Stimulated activated CD8-positive, alpha-beta memory T cell treated with anti-CD3 and anti-CD28 coated beads, Interleukin-4, amount 100 ng/mL, for 48 hours (primary cell): Measurements from ENCODE around the gene ELANE.

Source experiments
- DNase-seq: peaks from one replicate; pipeline ENCODE4 v3.0.0-alpha.2; 2020

ELANE gene

DNA sequence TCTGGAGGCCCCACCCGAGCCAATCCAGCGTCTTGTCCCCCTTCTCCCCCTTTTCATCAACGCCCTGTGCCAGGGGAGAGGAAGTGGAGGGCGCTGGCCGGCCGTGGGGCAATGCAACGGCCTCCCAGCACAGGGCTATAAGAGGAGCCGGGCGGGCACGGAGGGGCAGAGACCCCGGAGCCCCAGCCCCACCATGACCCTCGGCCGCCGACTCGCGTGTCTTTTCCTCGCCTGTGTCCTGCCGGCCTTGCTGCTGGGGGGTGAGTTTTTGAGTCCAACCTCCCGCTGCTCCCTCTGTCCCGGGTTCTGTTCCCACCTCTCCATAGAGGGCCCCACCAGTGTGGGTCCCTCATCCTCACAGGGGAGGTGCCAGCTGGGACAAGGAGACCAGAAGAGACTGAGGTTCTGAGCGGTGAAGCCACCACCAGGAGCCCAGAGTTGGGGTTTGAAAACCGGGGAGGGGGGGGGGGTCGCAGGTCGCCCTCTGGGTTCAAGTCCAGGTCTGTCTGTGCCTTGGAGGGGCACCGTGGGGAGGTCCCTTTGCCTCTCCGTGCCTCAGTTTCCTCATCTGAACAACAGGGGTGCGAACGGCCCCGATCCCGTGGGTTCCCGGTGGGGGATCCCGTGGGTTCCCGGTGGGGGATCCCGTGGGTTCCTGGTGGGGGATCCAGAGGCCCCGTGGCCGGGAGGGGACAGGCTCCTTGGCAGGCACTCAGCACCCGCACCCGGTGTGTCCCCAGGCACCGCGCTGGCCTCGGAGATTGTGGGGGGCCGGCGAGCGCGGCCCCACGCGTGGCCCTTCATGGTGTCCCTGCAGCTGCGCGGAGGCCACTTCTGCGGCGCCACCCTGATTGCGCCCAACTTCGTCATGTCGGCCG lies at the start of gene ELANE:
TSS of gene ELANE (plus strand) at position 168 of the 878 bp plus-strand sequence. CDS start at position 194, 26 bp downstream.
- no peak for DNase-seq

DNA sequence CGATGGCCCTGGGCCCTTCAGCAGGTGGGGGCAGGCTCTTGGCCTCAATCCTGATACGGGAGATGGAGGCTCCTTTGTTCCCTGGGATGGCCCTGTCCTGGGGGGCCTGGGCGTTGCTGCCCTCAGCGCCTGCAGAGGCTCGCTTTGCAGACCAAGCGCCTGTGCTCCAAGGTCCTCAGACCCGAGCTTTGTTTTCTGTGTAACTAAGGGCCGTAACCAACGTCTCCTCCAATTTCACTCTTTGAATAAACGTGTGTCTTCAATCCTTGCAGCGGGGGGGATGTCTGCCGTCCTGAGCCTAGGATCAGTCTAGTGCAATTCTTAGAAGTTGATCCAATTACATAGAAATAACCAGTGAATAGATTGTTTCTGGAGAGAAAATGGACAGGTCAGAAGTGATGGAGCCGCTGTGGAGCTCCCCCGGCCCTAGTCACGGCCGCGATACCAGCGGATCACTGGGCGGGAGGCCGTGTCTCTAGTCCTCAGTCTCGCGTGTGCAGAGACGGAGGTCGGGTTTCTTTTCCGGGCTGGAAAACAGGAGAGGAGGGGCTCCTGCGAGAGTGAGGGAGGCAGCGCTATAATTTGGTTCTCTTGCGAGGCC lies 49.5 kb upstream of the ELANE start:
- DNase-seq = no peak

DNA sequence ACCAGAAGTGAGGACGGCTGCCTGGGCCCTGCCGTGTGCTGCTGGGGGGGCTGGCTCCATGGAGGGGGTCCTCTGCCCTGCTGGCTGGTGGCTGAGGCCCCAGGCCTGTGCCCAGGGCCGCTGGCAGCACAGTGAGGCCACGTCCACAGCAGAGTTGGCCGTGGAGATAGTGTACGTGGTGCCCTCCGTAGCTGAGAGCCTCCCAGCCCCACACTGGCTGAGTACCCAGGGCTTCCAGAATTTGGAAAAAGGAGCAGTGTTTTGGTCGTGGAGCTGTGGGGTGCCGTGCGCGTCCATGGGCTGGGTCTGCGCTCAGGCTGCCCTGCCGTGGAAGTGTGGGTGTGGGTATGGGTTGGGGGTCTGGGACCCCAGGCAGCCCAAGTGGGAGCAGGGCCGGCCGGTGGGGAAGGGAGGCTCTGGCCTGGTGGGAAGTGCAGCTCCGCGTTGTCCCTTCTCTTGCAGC lies 49.0 kb upstream of the ELANE start:
- DNase-seq = no peak

DNA sequence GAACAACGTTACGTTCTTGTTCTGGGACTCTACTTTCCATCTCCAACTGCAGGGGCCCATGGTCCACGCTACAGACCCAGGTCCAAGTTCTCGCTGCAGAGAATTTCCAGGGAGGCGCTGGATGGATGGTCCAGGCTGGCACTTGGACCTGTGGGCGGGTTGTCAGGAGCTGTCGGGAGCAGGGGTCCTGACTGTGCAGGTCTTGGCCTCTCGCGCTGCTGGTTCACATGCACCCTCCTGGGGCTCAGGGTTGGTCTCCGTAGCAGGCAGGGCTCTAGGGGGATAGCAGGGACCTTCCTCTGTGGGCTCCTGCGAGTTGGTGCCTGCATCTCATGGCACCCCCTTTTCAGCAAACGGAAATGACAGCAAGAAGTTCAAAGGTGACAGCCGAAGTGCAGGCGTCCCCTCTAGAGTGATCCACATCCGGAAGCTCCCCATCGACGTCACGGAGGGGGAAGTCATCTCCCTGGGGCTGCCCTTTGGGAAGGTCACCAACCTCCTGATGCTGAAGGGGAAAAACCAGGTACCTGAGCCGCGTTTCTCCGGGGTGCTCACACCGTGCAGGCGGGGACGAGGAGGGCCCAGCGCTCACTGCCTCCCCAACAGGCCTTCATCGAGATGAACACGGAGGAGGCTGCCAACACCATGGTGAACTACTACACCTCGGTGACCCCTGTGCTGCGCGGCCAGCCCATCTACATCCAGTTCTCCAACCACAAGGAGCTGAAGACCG lies 48.3 kb upstream of the ELANE start:
- DNase-seq = no peak

DNA sequence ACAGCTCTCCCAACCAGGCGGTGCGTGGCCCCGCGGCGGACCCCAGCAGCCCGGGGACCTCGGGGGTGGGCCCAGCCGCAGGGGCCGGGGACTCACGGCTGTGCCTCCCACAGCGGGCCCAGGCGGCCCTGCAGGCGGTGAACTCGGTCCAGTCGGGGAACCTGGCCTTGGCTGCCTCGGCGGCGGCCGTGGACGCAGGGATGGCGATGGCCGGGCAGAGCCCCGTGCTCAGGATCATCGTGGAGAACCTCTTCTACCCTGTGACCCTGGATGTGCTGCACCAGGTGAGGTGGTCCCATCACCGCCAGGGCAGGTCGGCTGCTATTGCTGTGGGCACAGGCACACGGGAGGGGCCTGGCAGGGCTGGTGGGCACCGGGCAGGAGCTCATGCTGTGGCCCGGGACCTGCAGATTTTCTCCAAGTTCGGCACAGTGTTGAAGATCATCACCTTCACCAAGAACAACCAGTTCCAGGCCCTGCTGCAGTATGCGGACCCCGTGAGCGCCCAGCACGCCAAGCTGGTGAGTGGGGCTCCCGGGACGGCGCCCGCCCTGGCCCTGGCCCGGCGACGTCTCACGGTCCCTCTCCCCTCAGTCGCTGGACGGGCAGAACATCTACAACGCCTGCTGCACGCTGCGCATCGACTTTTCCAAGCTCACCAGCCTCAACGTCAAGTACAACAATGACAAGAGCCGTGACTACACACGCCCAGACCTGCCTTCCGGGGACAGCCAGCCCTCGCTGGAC lies 47.5 kb upstream of the ELANE start:
- DNase-seq = no peak

DNA sequence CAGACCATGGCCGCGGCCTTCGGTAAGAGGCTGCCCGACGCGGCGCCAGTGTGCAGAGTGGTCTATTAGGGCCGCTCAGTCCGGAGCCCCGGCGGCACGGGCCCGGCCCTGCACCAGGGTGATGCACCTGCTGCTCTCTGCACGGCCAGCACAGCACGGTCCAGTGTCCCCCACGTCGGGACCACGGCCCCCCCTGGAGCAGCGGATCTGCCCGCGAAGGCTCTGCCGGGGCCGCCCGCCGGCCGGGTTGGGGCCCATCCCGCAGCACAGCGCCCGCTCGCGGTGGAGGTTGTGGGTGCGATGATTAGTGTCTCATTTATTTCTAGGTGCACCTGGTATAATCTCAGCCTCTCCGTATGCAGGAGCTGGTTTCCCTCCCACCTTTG lies 46.9 kb upstream of the ELANE start:
- no peak for DNase-seq

DNA sequence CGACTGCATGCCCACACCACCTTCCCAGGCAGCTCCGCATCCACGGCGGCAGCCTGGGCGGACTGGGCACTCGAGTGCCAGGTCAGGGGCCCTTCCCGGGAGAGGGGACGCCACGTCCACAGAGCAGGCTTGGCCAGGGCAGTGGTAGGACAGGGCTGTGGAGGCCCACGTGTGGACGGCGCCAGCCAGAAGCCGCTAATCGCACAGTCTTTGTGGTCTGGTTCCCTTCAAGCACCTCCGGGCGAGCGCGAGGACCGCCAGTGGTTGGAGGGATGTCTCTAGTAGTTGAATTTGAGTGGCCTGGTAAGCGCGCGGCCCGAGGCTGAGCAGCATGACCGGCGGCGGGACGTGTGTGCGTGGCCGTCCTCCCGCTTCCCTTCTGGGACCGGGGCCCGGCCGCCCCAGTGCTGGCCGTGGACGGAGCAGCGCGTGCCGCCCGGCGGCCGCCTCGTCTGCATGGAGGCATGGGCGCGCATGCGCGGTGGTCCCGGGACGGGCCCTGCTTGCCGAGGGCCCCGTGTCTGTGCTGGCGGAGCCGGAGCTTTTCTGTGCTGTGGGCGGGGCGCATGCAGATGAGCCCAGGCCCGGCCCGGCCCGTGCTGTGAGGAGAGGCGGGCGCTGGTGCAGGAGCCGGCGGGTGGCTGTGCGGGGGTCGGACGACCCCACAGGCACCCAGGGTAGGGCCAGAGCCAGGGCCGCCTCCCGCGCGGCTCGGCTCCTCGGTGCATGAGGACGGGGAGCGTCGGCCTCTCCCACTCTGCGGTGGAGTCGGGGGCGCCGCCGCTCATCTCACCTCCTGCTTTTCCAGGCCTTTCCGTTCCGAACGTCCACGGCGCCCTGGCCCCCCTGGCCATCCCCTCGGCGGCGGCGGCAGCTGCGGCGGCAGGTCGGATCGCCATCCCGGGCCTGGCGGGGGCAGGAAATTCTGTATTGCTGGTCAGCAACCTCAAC lies 46.2 kb upstream of the ELANE start:
- DNase-seq = no peak

DNA sequence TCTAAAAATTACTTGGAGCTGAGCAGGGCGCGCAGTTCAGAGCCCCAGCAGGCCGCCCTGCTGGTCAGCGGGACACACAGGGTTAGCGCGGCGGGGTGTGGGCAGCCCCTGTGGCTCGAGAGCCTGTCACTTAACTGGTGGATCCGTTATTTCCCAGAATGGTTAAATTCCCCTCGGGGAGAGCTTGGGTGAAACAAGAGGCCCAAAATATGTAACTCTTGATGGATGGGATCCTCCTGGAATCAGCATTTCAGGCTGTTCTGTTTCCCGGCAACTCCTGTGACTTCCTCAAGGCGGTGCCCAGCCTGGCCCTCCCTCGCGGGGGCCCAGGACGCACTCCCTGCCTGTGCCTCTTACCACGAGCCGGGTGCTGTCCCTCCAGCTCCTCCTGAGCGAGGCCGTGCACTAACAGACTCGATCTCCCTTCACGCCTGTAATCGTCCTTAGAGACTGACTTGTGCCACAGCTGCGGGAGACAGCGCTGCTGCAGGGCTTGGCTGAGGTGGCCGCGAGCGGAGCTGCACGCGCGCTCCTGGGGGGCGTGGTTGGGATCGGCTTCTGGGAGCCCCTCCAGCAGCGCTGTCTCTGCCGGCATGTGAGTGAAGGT lies 45.2 kb upstream of the ELANE start:
- DNase-seq = no peak

DNA sequence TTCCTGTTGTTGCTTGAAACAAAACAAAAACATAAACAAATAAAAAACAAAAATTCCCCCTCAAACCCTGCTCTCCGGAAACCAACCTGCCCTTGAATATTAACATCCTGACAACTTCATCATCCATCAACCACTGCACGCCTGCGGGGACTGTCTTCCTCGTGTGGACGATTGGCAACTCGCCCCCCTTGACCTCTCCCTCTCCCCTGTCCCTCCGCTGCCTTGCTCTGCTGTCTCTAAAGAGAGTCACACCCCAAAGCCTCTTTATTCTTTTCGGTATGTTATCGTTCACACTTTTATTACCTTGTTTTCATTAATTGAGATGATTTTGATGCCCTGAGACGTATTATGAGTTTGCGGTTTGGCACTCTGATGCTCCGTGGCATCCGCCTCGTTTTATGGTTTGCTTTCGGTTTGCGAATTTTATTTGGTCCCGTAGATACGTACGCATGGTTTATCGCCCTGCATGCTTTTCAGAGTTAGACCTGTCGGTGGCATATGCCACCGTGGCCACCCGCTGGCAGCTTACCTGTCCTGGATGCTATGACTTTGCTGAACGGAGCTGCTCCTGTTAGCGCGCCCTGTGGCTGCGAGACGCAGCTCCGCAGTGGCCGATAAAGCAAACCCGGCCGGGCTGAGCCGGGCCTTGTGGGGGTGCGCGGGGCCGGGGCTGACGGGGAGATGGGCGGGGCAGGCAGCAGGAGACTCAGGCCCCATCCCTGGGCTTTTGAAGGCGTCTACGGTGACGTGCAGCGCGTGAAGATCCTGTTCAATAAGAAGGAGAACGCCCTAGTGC lies 44.3 kb upstream of the ELANE start:
- no peak for DNase-seq

DNA sequence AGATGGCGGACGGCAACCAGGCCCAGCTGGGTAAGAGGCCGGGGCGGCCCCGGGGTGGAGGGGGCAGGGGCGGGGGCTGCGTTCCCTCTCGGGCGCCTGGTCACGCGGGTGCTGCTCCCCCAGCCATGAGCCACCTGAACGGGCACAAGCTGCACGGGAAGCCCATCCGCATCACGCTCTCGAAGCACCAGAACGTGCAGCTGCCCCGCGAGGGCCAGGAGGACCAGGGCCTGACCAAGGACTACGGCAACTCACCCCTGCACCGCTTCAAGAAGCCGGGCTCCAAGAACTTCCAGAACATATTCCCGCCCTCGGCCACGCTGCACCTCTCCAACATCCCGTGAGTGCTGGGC lies 43.7 kb upstream of the ELANE start:
- no peak for DNase-seq

DNA sequence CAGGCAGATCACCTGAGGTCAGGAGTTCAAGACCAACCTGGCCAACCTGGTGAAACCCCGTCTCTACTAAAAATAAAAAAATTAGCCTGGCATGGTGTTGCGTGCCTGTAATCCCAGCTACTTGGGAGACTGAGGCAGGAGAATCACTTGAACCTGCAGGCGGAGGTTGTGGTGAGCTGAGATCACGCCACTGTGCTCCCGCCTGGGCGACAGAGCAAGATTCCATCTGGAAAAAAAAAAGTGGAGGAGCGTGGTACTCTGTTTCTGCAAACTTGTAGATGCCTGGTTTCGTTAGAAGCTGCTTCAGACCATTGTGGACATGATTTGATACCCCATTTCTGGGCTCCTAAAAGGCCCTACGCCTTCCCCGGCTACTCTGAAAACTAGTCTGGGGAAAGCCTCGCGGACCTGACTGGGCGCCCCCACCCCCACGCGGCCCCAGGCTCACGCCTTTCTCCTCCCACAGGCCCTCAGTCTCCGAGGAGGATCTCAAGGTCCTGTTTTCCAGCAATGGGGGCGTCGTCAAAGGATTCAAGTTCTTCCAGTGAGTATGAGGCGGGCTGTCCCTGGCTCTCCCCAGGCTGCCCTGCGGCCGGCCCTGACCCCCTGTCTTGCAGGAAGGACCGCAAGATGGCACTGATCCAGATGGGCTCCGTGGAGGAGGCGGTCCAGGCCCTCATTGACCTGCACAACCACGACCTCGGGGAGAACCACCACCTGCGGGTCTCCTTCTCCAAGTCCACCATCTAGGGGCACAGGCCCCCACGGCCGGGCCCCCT lies 41.8 kb upstream of the ELANE start:
- DNase-seq = no peak

DNA sequence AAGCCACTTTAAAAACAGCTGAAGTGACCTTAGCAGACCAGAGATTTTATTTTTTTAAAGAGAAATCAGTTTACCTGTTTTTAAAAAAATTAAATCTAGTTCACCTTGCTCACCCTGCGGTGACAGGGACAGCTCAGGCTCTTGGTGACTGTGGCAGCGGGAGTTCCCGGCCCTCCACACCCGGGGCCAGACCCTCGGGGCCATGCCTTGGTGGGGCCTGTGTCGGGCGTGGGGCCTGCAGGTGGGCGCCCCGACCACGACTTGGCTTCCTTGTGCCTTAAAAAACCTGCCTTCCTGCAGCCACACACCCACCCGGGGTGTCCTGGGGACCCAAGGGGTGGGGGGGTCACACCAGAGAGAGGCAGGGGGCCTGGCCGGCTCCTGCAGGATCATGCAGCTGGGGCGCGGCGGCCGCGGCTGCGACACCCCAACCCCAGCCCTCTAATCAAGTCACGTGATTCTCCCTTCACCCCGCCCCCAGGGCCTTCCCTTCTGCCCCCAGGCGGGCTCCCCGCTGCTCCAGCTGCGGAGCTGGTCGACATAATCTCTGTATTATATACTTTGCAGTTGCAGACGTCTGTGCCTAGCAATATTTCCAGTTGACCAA lies 41.1 kb upstream of the ELANE start:
- DNase-seq = no peak

DNA sequence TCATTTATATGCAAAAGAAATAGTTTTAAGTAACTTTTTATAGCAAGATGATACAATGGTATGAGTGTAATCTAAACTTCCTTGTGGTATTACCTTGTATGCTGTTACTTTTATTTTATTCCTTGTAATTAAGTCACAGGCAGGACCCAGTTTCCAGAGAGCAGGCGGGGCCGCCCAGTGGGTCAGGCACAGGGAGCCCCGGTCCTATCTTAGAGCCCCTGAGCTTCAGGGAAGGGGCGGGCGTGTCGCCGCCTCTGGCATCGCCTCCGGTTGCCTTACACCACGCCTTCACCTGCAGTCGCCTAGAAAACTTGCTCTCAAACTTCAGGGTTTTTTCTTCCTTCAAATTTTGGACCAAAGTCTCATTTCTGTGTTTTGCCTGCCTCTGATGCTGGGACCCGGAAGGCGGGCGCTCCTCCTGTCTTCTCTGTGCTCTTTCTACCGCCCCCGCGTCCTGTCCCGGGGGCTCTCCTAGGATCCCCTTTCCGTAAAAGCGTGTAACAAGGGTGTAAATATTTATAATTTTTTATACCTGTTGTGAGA lies 40.5 kb upstream of the ELANE start:
- DNase-seq = no peak

DNA sequence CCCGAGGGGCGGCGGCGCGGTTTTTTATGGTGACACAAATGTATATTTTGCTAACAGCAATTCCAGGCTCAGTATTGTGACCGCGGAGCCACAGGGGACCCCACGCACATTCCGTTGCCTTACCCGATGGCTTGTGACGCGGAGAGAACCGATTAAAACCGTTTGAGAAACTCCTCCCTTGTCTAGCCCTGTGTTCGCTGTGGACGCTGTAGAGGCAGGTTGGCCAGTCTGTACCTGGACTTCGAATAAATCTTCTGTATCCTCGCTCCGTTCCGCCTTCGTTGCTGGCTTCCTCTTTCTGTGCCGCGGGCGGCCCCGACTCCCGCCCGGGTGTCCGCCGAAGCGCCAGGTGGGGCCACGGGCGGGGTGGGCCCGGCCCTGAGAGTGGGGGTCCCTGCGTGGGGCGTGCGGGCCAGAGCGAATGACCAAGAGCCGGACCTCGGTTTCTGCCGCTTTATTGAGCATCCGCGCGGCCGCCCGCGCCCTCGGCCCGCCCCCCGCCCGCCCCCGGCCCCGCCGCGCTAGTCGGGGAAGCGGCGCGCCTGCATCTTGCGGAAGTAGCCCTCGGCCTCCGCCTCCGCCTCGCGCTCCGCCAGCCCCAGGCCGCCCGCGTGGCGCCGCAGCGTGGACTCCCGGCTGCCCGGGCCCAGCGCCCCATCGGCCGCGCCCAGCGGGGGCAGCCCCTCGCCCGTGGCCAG lies 39.9 kb upstream of the ELANE start:
- DNase-seq = no peak

DNA sequence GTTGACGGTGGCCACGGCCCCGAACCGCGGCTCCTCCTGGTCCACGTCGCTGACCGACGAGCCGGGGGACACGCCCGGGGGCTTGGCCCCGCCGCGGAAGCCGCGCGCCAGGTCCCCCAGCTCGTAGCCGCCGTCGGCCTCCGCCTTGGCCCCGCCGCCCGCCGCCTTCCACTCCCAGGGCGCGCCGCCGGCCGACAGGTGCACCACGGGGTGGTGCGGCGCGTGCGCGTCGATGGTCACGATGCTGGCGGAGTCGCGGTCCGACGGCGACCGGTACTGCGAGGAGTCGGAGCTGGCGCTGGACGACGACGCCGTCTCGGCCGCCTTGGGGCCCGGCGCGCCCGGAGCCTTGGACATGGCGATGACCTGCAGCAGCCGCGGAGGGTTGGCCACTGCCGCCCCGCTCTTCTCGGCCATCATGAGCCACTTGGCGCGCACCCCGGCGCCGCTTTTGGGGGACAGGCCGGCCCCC lies 39.3 kb upstream of the ELANE start:
- no peak for DNase-seq

DNA sequence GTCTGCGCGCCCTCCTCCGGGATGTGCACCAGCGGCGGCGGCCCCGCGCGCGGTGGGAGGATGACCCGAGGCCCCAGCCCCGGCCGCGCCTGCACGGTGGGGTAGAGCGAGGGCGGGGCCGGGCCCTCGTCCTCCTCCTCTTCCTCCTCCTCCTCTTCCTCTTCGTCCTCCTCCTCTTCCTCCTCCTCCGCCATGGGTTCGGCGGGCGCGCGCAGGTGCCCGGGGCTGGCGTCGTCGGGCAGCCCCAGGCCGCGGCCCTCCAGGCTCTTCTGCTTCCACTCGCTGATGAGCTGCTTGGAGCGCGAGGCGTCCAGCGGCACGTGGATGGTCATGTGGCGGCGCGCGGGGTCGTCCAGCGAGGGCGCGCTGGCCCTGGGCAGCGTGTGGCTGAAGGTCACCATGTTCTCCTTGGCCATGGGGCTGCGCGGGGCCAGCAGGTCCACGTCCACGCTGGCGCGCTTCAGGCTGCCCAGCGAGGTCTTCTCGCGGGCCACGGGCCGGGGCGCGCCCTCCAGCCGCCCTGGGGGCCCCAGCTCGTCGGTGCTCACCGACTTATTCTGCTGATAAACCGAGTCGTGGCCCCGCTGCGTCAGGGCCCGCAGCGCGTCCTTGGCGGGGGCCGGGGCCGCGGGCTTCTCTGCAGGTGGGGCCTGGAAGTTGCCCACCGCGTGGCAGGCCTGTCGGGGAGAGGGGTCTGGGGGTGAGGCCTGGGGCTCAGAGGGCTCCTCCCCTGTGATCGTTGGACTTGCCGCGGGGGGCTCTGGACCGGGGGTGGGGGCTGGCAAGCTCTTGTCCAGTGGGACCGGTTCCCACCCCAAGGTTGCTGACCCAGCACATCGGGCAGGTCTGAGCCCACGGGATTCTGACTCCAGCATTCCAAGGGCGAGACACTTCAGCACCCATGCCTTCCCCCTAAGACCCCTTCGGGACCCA lies 38.6 kb upstream of the ELANE start:
- no peak for DNase-seq
